ENCODE data around the gene GOSR2. TPM values are rescaled to one million over a fixed set of nuclear protein-coding genes. Genes with fewer than 3 reads are reported as not detected.

The GOSR2 gene
- total RNA-seq (2016; rRNA removed; fragmentation: Illumina TruSeq; extraction: Trizol) (63.9 and 69.8 TPM in 2 replicates), polyA plus RNA-seq (2011; rRNA removed) (61.5 and 63.7 TPM in 2 replicates), polyA minus RNA-seq (2011; rRNA and poly(A)+ RNA removed; ENCODE audit: low replicate concordance) (76.3 and 91.4 TPM in 2 replicates), Bru-seq, nascent RNA (percentile 97 among the genes with signal in this experiment), BruChase-seq, experiment 1, labeled RNA remaining after a 6-hour chase (percentile 91 among the genes with signal in this experiment), BruChase-seq, experiment 2, labeled RNA remaining after a 2-hour chase (percentile 98 among the genes with signal in this experiment)
- 32.8 and 35.9 TPM in 2 replicates for total RNA-seq (2016; cell fraction: cytosol; rRNA removed; fragmentation: Illumina TruSeq; extraction: Trizol; ENCODE audit: low read depth)
- 60.6 and 68.2 TPM in 2 replicates for total RNA-seq (2016; cell fraction: insoluble cytoplasmic fraction; rRNA removed; fragmentation: Illumina TruSeq; extraction: Trizol)
- 50.4 and 52.5 TPM in 2 replicates for total RNA-seq (2016; cell fraction: membrane; rRNA removed; fragmentation: Illumina TruSeq; extraction: Trizol)
- 67.6 and 76.5 TPM in 2 replicates for total RNA-seq (2016; cell fraction: nucleus; rRNA removed; fragmentation: Illumina TruSeq; extraction: Trizol)
- 37.5 and 43.3 TPM in 2 replicates for polyA plus RNA-seq (2011; cell fraction: cytosol; rRNA removed)
- polyA plus RNA-seq (2011; cell fraction: nucleus; rRNA removed), result 85.8 and 95.1 TPM in 2 replicates
- 31.0 and 31.7 TPM in 2 replicates for polyA plus RNA-seq (2012)
- polyA plus RNA-seq (2016; cell fraction: cytosol; fragmentation: Illumina TruSeq; extraction: Trizol; ENCODE audit: low read depth), result 34.8 and 42.5 TPM in 2 replicates
- polyA plus RNA-seq (2016; cell fraction: insoluble cytoplasmic fraction; fragmentation: Illumina TruSeq; extraction: Trizol; ENCODE audit: low read depth), result 68.7 and 71.7 TPM in 2 replicates
- 40.0 and 42.5 TPM in 2 replicates for polyA plus RNA-seq (2016; cell fraction: membrane; fragmentation: Illumina TruSeq; extraction: Trizol; ENCODE audit: low read depth)
- polyA plus RNA-seq (2016; cell fraction: nucleus; fragmentation: Illumina TruSeq; extraction: Trizol; ENCODE audit: insufficient read depth, low read depth), result 61.9 and 64.3 TPM in 2 replicates
- 18.7 and 21.0 TPM in 2 replicates for polyA minus RNA-seq (2011; cell fraction: cytosol; rRNA and poly(A)+ RNA removed)
- polyA minus RNA-seq (2011; cell fraction: nucleus; rRNA and poly(A)+ RNA removed), result 181 and 186 TPM in 2 replicates
- long read RNA-seq, experiment 1, transcript GOSR2-232 (6 exons, 3,964 nt), result major isoform, 18 of 42 reads
- long read RNA-seq, experiment 1, partial matches to known transcripts, result 2 of 42 reads
- long read RNA-seq, experiment 1, other reads (novel, unspliced or antisense), result 8 of 42 reads
- long read RNA-seq, experiment 2, transcript GOSR2-232 (6 exons, 3,964 nt), result major isoform, 23 of 54 reads
- long read RNA-seq, experiment 2, transcript GOSR2-240 (5 exons, 3,059 nt), result minor isoform, 5 of 54 reads
- long read RNA-seq, experiment 2, partial matches to known transcripts, result 4 of 54 reads
- long read RNA-seq, experiment 2, other reads (novel, unspliced or antisense), result 10 of 54 reads

- Histone ChIP-seq H3K4me1 (ENCODE audit: insufficient read depth, low read length) (peaks cover 41% of the 10 kb centered on the region), H3K27me3 (ENCODE audit: control insufficient read depth in 1 of 2, insufficient read depth in 2 of 2, low read length in 2 of 2) (no peaks in the 10 kb centered on the region; a peak in 1 of 5 replicates), H3K27ac (ENCODE audit: extremely low read length, insufficient read depth, low read length) (peak within 1 kb of the TSS; percentile 88), H3K4me2 (ENCODE audit: low read depth, low read length) (peak within 1 kb of the TSS; percentile 93), H4K20me1 (ENCODE audit: insufficient read depth, low read length) (peaks cover 25% of the 10 kb centered on the region), H3K79me2 (ENCODE audit: insufficient read depth, low read length) (peaks cover 51% of the 10 kb centered on the region), H2AFZ (ENCODE audit: low read length) (peak within 1 kb of the TSS; percentile 96), H3K9ac (ENCODE audit: insufficient read depth, low read depth, low read length) (peak within 1 kb of the TSS; percentile 98), H3K4me3 (replicated peaks in 1 of 3; ENCODE audit: insufficient read depth in 1 of 3, low read depth in 2 of 3, low read length in 3 of 3) (peak within 1 kb of the TSS; percentile 87 to 97 (median 92)), H3K36me3 (replicated peaks in 1 of 2; ENCODE audit: control insufficient read depth in 1 of 2, insufficient read depth in 2 of 2, low read length in 2 of 2) (no peaks in the 10 kb centered on the region; a peak in 1 of 5 replicates), H3K9me3 (ENCODE audit: low read length) (no peaks in the 10 kb centered on the region)
- DNase-seq (ENCODE audit: low spot score) (peak; percentile 89), ATAC-seq (peak; percentile 98), FAIRE-seq (peak; percentile 94)
- in situ Hi-C loops (cut with HindIII; ENCODE audit: extremely low pct_ligation_motif_present, low pct_unique_long_range_greater_than_20kb) (no loop called here), intact Hi-C loops (cut with micrococcal nuclease; ENCODE audit: unreplicated experiment) (loop anchor here (2.0 kb wide), 2 partner anchors 20 to 46 kb away; no protein-coding TSS in a partner anchor)
- no TSS peak for BruUV-seq (replicated peaks)
- CTCF ChIA-PET (ENCODE audit: low intra/inter-chr PET ratio, low total read pairs), result no interaction called here
- under 1% methylated on average over 22 of the region's 52 CpGs for WGBS (ENCODE audit: low lambda C conversion rate)
- POLR2A ChIA-PET, result no interaction called here
- TF ChIP-seq ISL2 (CRISPR knock-in tag; IDR thresholded peaks at IDR 0.05) (0 out of 2 replicates have a peak, but pooled peaks have one; percentile 16), ASH2L (IDR thresholded peaks at IDR 0.05; ENCODE audit: insufficient read length, low read depth, low read length) (peak; percentile 99), ZNF260 (CRISPR knock-in tag; IDR thresholded peaks at IDR 0.05; ENCODE audit: borderline replicate concordance, low read depth) (no peak; the same call in 1 of the 2 replicates), HINFP (CRISPR knock-in tag; IDR thresholded peaks at IDR 0.05; ENCODE audit: low read depth) (peak; percentile 88; the same call in 1 of the 2 replicates), ZBTB43 (CRISPR knock-in tag; conservative IDR thresholded peaks at IDR 0.05) (peak; percentile 12; the same call in 1 of the 2 replicates), ZNF552 (CRISPR knock-in tag; IDR thresholded peaks at IDR 0.05; ENCODE audit: borderline replicate concordance) (peak; percentile 95), FOXC1 (CRISPR knock-in tag; IDR thresholded peaks at IDR 0.05; ENCODE audit: borderline replicate concordance) (peak; percentile 91), ARNT2 (CRISPR knock-in tag; IDR thresholded peaks at IDR 0.05; ENCODE audit: low read depth) (peak; percentile 83), SETDB1 (CRISPR knock-in tag; IDR thresholded peaks at IDR 0.05; ENCODE audit: borderline replicate concordance) (0 out of 2 replicates have a peak, but pooled peaks have one; percentile 58)
Measured at GRCh38 chr17:46922804-46923635, at the start of gene GOSR2. TSS of gene GOSR2 (plus strand) at chr17:46923160. CDS start at chr17:46923193, 33 bp downstream.

All from HepG2 (cell line).